ENCODE results near the gene BAHCC1. TPM values are rescaled to one million over a fixed set of nuclear protein-coding genes. Genes with fewer than 3 reads are reported as not detected.

BAHCC1 gene
- total RNA-seq, 1 experiment from 2014 or later, result 0.17 TPM

- intact Hi-C loops (cut with micrococcal nuclease; ENCODE audit: unreplicated experiment), result no loop called here
- no peak overlapping the region for H3K4me3 Mint-ChIP-seq (ENCODE audit: low read depth, unreplicated experiment)
- H3K36me3 Mint-ChIP-seq (ENCODE audit: insufficient read depth, unreplicated experiment), result no peaks in the 10 kb centered on the region
- peak; percentile 34 for DNase-seq
- no peaks in the 10 kb centered on the region for H3K4me1 Mint-ChIP-seq (ENCODE audit: low read depth, unreplicated experiment)
- H3K27ac Mint-ChIP-seq (ENCODE audit: unreplicated experiment), result no peak overlapping the region
- TF ChIP-seq CTCF (IDR thresholded peaks at IDR 0.05; ENCODE audit: unreplicated experiment), result no peak
- BruUV-seq (replicated peaks), result no TSS peak
- H3K27me3 Mint-ChIP-seq (ENCODE audit: unreplicated experiment), result peaks cover 64% of the 10 kb centered on the region
- CTCF ChIA-PET, result interaction anchor here (0.6 kb wide), 1 partner anchor 858 kb away, joined by 5 read pairs; no protein-coding TSS in a partner anchor
- H3K9me3 Mint-ChIP-seq (ENCODE audit: low read depth, unreplicated experiment), result no peaks in the 10 kb centered on the region
Measured at GRCh38 chr17:81371910-81372760, 23.1 kb upstream of the BAHCC1 start.

- intact Hi-C loops (cut with micrococcal nuclease; ENCODE audit: unreplicated experiment), result no loop called here
- Mint-ChIP-seq H3K36me3 (ENCODE audit: insufficient read depth, unreplicated experiment) (no peaks in the 10 kb centered on the region), H3K4me1 (ENCODE audit: low read depth, unreplicated experiment) (no peaks in the 10 kb centered on the region), H3K4me3 (ENCODE audit: low read depth, unreplicated experiment) (no peak overlapping the region), H3K27ac (ENCODE audit: unreplicated experiment) (no peak overlapping the region), H3K9me3 (ENCODE audit: low read depth, unreplicated experiment) (no peaks in the 10 kb centered on the region), H3K27me3 (ENCODE audit: unreplicated experiment) (peaks cover 54% of the 10 kb centered on the region)
- DNase-seq, result no peak
- no peak for TF ChIP-seq CTCF (IDR thresholded peaks at IDR 0.05; ENCODE audit: unreplicated experiment)
- CTCF ChIA-PET, result no interaction called here
- no TSS peak for BruUV-seq (replicated peaks)
Measured at GRCh38 chr17:81373536-81374160, 21.6 kb upstream of the BAHCC1 start.

DNA sequence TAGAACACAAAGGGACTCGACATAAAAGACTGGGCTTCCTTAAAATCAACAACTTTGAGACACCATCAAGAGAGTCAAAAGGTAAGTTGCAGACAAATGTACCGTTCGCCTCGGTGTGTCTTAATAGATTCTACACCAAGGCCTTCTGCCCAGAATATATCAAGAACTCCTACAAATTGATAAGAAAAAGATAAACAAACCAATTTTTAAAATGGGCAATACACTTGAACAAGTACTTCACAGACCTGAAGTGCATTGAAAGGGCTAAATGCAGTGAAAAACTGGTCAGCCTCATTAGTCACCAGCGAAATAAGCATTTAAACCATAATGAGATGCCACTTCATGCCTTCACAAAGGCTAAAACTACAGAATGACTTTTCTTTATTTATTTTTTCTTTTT, 20.4 kb upstream of the BAHCC1 start:
- intact Hi-C loops (cut with micrococcal nuclease; ENCODE audit: unreplicated experiment), result no loop called here
- BruUV-seq (replicated peaks), result no TSS peak
- CTCF ChIA-PET, result no interaction called here

More for the DNA sequence above, 20.4 kb upstream of the BAHCC1 start:
- no peaks in the 10 kb centered on the region for H3K36me3 Mint-ChIP-seq (ENCODE audit: insufficient read depth, unreplicated experiment)
- H3K4me3 Mint-ChIP-seq (ENCODE audit: low read depth, unreplicated experiment), result no peak overlapping the region
- peaks cover 41% of the 10 kb centered on the region for H3K27me3 Mint-ChIP-seq (ENCODE audit: unreplicated experiment)
- TF ChIP-seq CTCF (IDR thresholded peaks at IDR 0.05; ENCODE audit: unreplicated experiment), result no peak
- no peak overlapping the region for H3K27ac Mint-ChIP-seq (ENCODE audit: unreplicated experiment)
- H3K9me3 Mint-ChIP-seq (ENCODE audit: low read depth, unreplicated experiment), result no peaks in the 10 kb centered on the region
- no peaks in the 10 kb centered on the region for H3K4me1 Mint-ChIP-seq (ENCODE audit: low read depth, unreplicated experiment)
- no peak for DNase-seq

Data from Calu3 (cell line).